K562 (cell line): ENCODE results near the gene ADNP. TPM values are rescaled to one million over a fixed set of nuclear protein-coding genes. Genes with fewer than 3 reads are reported as not detected.

Source experiments
- BRF2 ChIP-seq: IDR thresholded peaks from 3 replicates; pipeline ENCODE4 v1.6.1; 2011; ENCODE audit warnings: borderline replicate concordance, mild to moderate bottlenecking; ENCODE audit not compliant: insufficient read length, insufficient read depth
- CREBBP ChIP-seq: IDR thresholded peaks from one replicate; pipeline ENCODE4 v1.6.1; 2012; ENCODE audit warnings: low read depth, mild to moderate bottlenecking, control low read depth, inconsistent platforms, low read length
- FOXP1 ChIP-seq: sonication (generic); formaldehyde crosslinking; IDR thresholded peaks from 2 replicates; pipeline ENCODE4 v1.8.0; 2022; ENCODE audit warnings: mild to moderate bottlenecking, missing genetic modification reagents
- HDAC8 ChIP-seq: fragments of 450-650 bp; IDR thresholded peaks from 2 replicates; pipeline ENCODE4 v1.6.1; 2016; ENCODE audit warnings: mild to moderate bottlenecking, missing genetic modification characterization, moderate library complexity, missing compliant biosample characterization
- UBTF ChIP-seq, 2 experiments: IDR thresholded peaks; 2 replicates each; pipeline ENCODE4 v1.6.1; 2012; ENCODE audit warnings: improper control_type of control experiment in 2 of 2, low read depth in 2 of 2, low read length in 2 of 2, borderline replicate concordance in 1 of 2
- ZNF146 ChIP-seq: IDR thresholded peaks from one replicate; pipeline ENCODE4 v1.6.1; 2018; ENCODE audit warnings: missing compliant biosample characterization; ENCODE audit not compliant: unreplicated experiment
- polyA plus RNA-seq, 8 experiments: library from polyadenylated mRNA; depleted of rRNA in 4 of 8; stranded (reverse) in 5 of 8; unstranded in 3 of 8; fragments of >200 nt; fragmentation: Nextera tagmentation in 2 of 8; fragmentation: Illumina TruSeq in 1 of 8; extraction: Ambion mirVana in 2 of 8; extraction: Trizol in 1 of 8; gene quantifications; 2 replicates each; pipeline versions ENCODE4 v1.2.1 to v1.2.3, GENCODE V29; 2011 to 2014; ENCODE audit warnings: inconsistent platforms in 1 of 8, missing spikeins in 1 of 8
- total RNA-seq, 7 experiments: library from RNA; depleted of rRNA in 6 of 7; stranded (reverse); fragments of >200 nt in 6 of 7; fragmentation: Illumina TruSeq in 2 of 7; extraction: Trizol in 2 of 7; gene quantifications; 2 replicates each; pipeline versions ENCODE4 v1.2.1 to v1.2.3, GENCODE V29; 2011 to 2021; ENCODE audit warnings: low replicate concordance in 1 of 7

The ADNP gene
- total and polyA plus RNA-seq, 9 of the 15 experiments (the other 6 are each of a cell fraction or from before 2014, with no cell fraction given) = 17.8 to 59.9 (median 25.3) TPM

- TF ChIP-seq HDAC8 (tag) = no peak
- TF ChIP-seq UBTF (IDR thresholded peaks at IDR 0.05; ENCODE audit: borderline replicate concordance in 1 of 2, low read depth in 2 of 2, low read length in 2 of 2) = no peak
- TF ChIP-seq FOXP1 (CRISPR knock-in tag) = no peak
- TF ChIP-seq ZNF146 = no peak
- no peak for TF ChIP-seq BRF2
- no peak for TF ChIP-seq CREBBP
Observed at GRCh38 chr20:50879649-50880550, 51.3 kb downstream of the ADNP start (continued).
